Measurements from ENCODE around the gene NISCH.

GRCh38 chr3:52512727-52513126, 57.3 kb downstream of the NISCH start:
- TF ChIP-seq CTCF (IDR thresholded peaks at IDR 0.05): no peak
- TF ChIP-seq ZBTB21 (CRISPR knock-in tag; IDR thresholded peaks at IDR 0.05; ENCODE audit: borderline replicate concordance): no peak
- no peak for TF ChIP-seq TEAD4 (CRISPR knock-in tag; IDR thresholded peaks at IDR 0.05)
